Astrocyte (in vitro differentiated cells and primary cell): ENCODE data around the gene SCAMP4.

Source experiments
- CTCF ChIP-seq: IDR thresholded peaks from 2 replicates; pipeline ENCODE4 v1.5.1; 2011; ENCODE audit warnings: low read depth, mild to moderate bottlenecking, inconsistent platforms, low read length, moderate library complexity; ENCODE audit not compliant: insufficient read depth
- EZH2 ChIP-seq: IDR thresholded peaks from 2 replicates; pipeline ENCODE4 v1.6.1; 2012; ENCODE audit warnings: mild to moderate bottlenecking, low read length, inconsistent platforms; ENCODE audit not compliant: insufficient read depth

DNA sequence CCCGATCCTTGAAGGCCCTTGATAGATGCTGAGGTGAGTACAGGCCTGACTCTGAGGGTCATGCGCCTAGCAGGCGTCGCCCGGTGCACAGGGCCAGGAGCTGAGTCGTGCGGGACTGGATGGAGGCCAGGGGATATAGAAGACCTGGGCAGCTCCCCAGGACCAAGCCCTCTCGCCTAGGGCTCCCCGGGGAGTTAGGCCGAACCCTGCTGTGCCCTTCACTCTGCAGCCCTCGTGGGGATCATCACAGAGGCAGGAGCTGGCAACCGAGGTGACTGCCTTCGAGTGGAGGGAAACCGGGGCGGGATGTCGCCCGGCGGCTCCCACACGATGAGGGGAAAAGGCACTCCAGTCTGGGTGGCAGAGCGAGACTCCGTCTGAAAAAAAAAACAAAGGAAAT, 47.4 kb downstream of the SCAMP4 start:
- TF ChIP-seq CTCF (no peak), EZH2 (no peak)
